IPS-NIHi11 (cell line): ENCODE results near the gene SCML2.
"Not testable (repeated sequence)": the region's sequence is repeated elsewhere in the genome, so short reads cannot be mapped to it uniquely, and the experiment has no call there.

Source experiments
- DNase-seq: peaks from one replicate; pipeline ENCODE4 v3.0.0; 2012; ENCODE audit warnings: mixed read lengths, low spot score

Gene SCML2

DNA sequence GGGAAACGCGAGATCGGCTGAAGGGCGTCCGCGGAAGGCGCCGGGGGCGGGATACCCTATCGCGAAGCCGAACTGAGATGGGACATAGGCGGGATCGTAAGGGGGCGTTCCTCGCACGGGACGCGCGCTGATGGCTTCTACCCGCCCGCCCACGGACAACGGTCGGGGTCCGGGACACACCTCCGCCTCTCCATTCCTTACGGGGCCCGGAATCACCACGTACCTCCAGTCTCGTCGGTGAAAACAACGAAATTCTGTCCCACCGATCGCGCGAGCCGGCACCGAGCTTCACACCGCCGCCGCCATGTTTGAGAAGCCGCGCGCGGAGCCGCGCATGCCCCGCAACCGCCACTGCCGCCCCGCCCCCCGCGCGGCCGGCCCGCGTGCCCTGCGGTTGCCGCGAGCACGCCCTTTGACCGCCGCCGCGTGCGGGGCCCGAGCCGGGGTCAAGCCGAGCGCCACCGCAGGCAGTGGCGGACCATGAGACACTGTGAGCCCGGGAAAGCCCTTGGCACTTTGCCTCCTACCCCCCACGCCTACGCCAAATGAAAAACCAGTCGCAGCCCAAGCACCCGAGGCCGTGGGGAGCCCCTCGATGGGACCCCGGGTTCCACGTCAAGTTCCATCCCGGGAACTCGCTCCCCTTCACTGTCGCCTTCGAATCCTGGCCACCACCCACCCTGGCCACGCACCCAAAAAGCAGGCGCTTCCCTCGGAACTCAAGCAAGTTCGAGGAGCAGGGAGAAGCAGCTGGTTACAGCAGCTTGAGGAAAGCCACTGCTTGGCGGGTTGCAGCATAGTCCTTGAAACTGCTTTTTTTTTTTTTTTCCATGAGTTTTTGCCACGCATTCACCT lies at the start of gene SCML2:
TSS of gene SCML2 (minus strand) at position 320 of the 855 bp plus-strand sequence. CDS start 20,617 bp downstream, outside the sequence.
- peak; percentile 60 for DNase-seq

DNA sequence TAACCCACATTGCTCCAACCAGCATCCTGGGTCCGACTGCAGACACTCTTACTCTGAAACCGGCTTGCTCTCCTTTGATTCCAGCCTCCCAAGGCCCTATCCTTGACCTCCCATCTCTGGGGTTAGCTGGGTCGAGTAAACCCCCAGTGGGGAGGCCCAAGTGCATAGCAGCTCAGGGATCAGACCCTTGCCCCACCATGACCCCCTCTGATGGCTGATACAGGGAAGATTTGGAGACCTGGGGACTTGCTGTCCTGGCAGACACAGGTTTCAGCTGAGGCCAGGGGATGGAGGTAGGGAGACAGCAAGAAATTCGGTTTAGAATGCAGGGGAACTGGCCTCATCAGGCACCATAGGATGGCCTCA lies 47.3 kb upstream of the SCML2 start:
- DNase-seq: no peak

DNA sequence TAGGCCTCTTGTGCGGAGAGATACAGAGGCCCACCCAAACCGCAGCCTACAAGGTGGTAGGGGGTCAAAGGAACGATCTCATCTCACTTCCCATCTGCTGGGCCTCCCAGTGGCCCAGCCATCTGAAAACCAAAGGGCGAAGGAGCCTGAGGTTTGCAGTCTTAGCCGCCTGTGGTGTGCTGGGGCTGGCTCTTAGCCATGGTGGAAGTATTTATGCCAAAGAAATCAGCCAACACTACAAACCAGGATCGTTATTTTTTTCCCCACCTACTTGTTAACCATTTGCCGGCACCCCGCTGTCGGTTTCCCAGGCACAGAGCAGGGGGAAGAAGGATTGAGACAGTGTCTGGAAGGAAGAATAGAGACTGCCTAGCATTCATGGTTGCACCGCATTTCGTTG lies 40.0 kb upstream of the SCML2 start:
- no peak for DNase-seq

GRCh38 chrX:18390941-18391538 lies 36.6 kb upstream of the SCML2 start:
- peak; percentile 24 for DNase-seq

DNA sequence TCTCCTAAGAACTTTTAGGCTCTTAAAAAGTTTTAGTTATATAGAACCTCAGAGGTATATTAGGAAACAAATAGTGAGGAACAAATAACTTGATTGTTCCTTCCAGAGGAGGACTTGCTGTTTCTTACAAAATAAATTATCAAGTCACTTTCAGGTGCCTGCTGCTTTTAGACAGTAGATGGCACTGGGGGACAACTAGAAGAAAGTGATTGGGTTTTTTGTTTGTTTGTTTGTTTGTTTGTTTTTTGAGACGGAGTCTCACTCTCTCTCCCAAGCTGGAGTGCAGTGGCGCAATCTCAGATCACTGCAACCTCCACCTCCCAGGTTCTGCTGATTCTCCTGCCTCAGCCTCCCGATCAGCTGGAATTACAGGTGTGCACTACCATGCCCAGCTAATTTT lies 35.5 kb upstream of the SCML2 start:
- DNase-seq: no peak

DNA sequence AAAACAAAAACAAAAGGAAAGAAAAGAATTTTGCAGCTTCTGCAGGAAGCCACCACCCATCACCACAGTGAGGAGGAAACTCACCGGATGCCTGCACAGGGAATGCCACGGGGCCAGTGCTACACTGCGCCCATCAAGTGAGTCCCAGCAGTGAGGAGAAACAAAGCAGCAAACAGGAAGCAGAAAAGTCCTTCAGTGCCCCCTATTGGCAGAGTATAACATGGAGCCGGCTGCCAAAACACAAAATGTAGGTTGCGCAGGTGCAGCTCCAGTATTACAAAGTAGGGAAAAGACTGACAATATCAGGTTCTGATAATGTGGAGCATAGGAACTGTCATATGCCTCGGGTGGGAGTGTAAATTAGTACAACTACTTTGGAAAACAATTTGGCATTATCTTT lies 23.3 kb upstream of the SCML2 start:
- DNase-seq: peak; percentile 41

DNA sequence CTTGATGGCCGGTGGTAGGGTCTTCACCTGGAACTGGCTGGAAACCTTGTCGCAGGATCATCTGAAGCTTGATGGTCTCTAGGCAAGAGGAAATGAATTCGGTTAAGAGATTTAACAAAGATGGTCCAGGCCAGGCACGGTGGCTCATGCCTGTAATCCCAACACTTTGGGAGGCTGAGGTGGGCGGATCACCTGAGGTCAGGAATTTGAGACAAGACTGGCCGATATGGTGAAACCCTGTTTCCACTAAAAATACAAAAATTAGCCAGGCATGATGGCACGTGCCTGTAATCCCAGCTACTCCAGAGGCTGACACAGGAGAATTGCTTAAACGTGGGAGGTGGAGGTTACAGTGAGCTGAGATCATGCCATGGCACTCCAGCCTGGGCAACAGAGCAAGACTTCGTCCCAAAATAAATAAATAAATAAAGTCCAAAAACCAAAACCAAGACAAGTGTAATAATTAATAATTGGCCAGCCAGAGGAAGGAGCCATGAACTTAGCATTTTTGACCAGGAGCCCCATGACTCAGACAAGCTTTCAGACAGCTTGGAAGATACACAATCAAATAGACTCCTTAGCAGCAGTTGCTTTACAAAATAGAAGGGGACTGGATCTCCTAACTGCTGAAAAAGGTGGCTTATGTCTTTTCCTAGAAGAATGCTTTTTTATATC lies 20.8 kb upstream of the SCML2 start:
- DNase-seq: not testable (repeated sequence)

- DNase-seq: not testable (repeated sequence)
Measured at GRCh38 chrX:18369096-18369495, 14.6 kb upstream of the SCML2 start.

GRCh38 chrX:18368402-18368801 lies 13.9 kb upstream of the SCML2 start:
- no peak for DNase-seq

DNA sequence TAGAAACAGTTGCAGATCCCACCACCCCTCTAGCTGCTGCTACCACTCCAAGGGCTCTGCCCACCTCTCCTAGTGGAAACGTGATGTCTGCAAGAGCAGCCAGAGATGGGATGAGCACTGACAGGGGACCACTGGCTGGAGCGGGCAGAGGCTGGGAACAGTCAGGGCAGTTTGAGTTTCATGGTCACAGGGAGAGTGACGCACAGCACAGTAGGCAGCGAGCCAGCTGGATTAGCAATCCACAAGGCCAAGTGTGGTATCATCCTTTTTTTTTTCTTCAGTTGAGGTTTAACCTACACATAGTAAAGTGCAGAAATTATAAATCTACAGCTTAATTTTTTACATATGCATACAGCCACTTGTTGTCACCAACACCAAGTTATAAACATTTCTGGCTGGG lies 6.4 kb upstream of the SCML2 start:
- no peak for DNase-seq

DNA sequence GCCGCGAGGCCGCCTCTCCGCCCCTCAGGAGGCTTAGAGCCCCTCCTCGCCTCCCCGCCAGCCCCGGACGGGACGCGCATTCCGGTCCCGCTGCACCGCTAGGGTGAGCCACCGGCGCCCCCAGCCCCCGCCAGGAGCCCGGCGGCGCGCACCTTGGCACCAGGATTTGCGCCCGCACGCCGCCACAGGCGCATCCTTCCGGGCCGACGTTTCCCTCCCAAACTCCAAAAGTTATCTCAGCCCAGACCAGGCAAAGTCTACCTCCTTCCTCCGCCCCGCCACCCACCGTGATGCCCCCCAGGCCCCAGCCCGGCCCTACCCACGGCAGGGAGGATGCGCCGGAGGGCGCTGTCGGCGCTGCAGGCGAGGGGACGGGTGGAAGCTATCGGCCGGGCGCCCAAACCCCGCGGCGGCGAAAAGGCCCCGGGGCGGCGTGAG lies 538 bp downstream of the SCML2 start:
- DNase-seq: peak; percentile 50

GRCh38 chrX:18351784-18352183 lies 2.7 kb downstream of the SCML2 start:
- DNase-seq: no peak

DNA sequence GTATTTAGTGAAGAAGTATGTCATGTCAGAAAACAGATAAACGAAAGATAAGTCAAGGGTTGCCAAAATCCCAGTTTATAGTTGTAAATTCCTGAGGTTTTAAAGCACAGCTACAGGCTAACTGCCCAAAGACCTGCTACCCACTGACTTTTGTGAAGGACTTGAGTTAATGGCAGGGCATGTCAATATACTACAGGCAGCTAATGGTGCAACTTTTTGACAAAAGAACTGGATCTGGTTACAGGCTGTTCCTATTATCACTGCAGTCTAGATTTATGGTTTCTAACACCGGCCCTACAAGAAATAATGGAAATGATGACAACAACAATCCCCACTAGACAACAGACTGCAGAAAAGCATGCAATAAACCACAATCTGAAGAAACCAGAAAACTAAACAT lies 6.4 kb downstream of the SCML2 start:
- no peak for DNase-seq

DNA sequence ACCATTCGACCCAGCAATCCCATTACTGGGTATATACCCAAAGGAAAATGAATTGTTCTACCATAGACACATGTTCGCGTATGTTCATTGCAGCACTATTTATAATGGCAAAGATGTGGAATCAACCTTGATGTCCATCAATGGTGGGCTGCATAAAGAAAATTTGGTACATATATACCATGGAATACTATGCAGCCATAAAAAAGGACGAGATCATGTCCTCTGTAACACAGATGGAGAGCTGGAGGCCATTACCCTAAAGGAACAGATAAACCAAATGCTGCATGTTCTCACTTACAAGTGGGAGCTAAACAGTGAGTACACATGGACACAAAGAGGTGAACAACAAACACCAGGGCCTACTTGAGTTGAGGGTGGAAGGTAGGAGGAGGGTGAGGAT lies 45.1 kb downstream of the SCML2 start:
- DNase-seq: no peak

DNA sequence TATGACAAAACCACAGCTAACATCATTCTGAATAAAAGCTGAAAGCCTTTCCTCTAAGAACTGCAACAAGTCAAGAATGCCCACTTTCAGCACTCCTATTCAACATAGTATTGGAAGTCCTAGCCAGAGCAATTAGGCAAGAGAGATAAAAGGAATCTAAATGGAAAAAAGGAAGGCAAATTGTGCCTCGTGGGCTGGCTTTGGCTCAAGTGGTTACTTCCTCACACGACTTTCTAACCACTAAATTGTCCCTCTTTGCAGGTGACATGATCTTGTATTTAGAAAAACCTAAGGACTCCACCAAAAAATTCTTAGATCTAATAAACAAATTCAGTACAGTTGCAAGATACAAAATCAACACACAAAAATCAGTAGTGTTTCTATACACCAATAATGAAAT lies 57.2 kb downstream of the SCML2 start:
- no peak for DNase-seq

GRCh38 chrX:18294893-18295292 lies 59.6 kb downstream of the SCML2 start:
- DNase-seq: no peak

GRCh38 chrX:18291006-18291545 lies 63.4 kb downstream of the SCML2 start:
- DNase-seq: no peak

DNA sequence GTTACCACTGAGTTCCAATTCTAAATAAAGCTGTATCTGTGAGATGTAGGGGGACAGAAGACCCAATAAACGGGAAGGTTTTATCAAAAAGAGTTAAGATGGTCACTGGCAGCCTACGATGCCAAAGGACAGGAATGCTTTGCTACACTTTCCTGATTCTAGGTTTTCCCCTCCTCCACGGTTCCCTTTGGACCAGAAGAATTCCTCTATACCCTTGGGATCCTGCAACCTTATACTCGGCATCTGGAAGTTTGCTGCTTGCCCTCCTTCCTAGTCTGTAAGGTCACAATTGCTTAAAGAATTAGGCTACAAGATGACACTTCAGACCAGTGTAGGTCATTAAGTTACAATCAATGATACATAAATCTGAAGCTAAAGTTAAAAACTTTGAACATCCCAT lies 64.3 kb downstream of the SCML2 start:
- no peak for DNase-seq

DNA sequence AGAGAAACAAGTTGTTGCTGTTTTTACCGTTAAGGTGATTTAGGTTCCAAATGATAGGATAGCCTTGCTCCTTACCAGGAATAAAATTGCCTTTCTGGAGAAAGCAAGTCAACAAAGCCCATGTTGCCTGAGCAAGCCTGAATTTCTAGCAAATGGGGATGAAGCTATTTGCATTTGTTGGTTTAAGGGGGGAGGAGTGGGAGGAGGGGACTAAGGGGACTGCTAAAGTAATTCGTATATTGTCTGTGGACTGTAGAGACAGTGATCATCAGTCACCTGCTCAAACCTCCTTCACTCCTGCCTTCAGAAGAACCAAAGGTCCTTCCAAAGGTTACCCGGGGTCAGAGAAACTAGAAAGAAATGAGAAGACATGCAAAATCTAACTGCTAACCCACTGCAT lies 65.8 kb downstream of the SCML2 start:
- peak; percentile 8 for DNase-seq

GRCh38 chrX:18286322-18286831 lies 68.1 kb downstream of the SCML2 start:
- DNase-seq: no peak

DNA sequence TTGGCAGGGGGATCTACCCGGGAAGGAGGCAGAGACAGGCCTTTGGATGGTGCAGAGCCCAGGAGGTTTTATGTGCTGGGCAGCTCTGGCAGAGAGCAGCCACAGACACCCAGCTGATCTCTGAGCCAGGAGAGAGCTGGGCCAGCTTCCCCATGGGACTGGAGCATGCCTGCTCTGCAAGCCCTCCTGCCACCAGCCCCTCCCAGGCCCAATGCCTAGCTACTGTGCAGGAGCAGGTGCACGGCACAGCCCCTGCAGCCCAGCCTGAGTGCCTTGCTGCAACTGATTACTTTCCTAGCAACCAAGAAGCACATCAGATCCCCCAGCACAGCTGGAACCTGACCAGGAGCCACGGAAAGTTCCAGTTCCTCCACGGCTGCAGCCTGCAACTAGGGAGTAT lies 76.0 kb downstream of the SCML2 start:
- no peak for DNase-seq

GRCh38 chrX:18272222-18272621 lies 82.3 kb downstream of the SCML2 start:
- no peak for DNase-seq

DNA sequence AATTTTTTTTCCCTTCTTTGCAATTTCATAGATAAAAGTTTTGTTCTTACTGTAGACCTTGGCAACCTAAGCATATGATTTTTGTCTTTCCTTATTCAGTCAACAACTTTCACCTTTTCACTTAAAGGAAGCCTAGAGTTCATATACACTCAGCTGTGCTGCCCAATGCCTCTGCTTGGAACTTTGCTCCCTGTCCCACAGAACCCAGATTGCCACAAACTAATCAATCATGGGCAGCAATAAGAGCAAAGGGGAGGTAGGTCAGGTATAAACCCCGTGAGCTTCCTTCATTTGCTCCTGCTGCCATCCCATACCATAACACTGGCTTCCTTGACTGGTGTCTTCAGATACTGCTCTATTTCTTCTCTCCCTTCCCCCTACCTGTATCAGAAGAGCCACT lies 82.8 kb downstream of the SCML2 start:
- DNase-seq: no peak
